Lower lobe of right lung (tissue), 2 donors: Measurements from ENCODE around the gene FBXO42. TPM values are rescaled to one million over a fixed set of nuclear protein-coding genes. Genes with fewer than 3 reads are reported as not detected.
A peak's percentile ranks its signal among the peaks of the same experiment; 100 is the strongest.

Experiments
- ATAC-seq, 2 donors: fragments of 200-7000 bp; cut with Tn5 transposase; one replicate each; pipeline ENCODE4 v1.9.1; 2020 to 2022; ENCODE audit warnings: mild to moderate bottlenecking in 2 of 2, moderate library complexity in 2 of 2
- DNase-seq: peaks from one replicate; pipeline ENCODE4 v3.0.0-alpha.2; 2020
- H3K27ac ChIP-seq: fragments of 200-600 bp; one replicate; pipeline ENCODE4 v1.8.0; 2022
- H3K27me3 ChIP-seq: fragments of 200-600 bp; one replicate; pipeline ENCODE4 v1.8.0; 2022; ENCODE audit warnings: low read depth
- H3K36me3 ChIP-seq: fragments of 200-600 bp; one replicate; pipeline ENCODE4 v1.8.0; 2022; ENCODE audit warnings: mild to moderate bottlenecking
- H3K4me1 ChIP-seq: fragments of 200-600 bp; one replicate; pipeline ENCODE4 v1.8.0; 2022
- H3K4me3 ChIP-seq: fragments of 200-600 bp; one replicate; pipeline ENCODE4 v1.8.0; 2022; ENCODE audit warnings: mild to moderate bottlenecking
- H3K9me3 ChIP-seq: fragments of 200-600 bp; one replicate; pipeline ENCODE4 v1.8.0; 2022
- intact Hi-C: fragments of 100-400 bp; cut with DNase I; formaldehyde crosslinking; loops from one replicate; pipeline ENCODE4 v1.11.0; 2022
- total RNA-seq: library from RNA; stranded (reverse); fragmentation: NEBNext Ultra II Directional; extraction: Animal tissue kit (Norgen Biotek cat#: 25700); gene quantifications from one replicate; pipeline ENCODE4 v1.2.1, GENCODE V29; 2021
- TF ChIP-seq, protein P1 (sequence below): fragments of 200-600 bp; IDR thresholded peaks from one replicate; pipeline ENCODE4 v1.8.0; 2022; ENCODE audit warnings: antibody characterized with exemption, mild to moderate bottlenecking
- donor health status: DM: no; HTN: yes; CAD: no; lungs with severe emphysema.

Gene FBXO42
- total RNA-seq, 1 donor from 2014 or later, result 21.5 TPM

GRCh38 chr1:16208270-16208987, 143.9 kb downstream of the FBXO42 start:
- ATAC-seq (no peak), DNase-seq (no peak)
- Histone ChIP-seq H3K4me1 (peaks cover 27% of the 10 kb centered on the region), H3K9me3 (no peaks in the 10 kb centered on the region), H3K27me3 (no peaks in the 10 kb centered on the region), H3K27ac (no peak overlapping the region), H3K4me3 (no peak overlapping the region), H3K36me3 (peaks cover 13% of the 10 kb centered on the region)
- intact Hi-C loops, result no loop called here
- TF ChIP-seq, protein P1, sequence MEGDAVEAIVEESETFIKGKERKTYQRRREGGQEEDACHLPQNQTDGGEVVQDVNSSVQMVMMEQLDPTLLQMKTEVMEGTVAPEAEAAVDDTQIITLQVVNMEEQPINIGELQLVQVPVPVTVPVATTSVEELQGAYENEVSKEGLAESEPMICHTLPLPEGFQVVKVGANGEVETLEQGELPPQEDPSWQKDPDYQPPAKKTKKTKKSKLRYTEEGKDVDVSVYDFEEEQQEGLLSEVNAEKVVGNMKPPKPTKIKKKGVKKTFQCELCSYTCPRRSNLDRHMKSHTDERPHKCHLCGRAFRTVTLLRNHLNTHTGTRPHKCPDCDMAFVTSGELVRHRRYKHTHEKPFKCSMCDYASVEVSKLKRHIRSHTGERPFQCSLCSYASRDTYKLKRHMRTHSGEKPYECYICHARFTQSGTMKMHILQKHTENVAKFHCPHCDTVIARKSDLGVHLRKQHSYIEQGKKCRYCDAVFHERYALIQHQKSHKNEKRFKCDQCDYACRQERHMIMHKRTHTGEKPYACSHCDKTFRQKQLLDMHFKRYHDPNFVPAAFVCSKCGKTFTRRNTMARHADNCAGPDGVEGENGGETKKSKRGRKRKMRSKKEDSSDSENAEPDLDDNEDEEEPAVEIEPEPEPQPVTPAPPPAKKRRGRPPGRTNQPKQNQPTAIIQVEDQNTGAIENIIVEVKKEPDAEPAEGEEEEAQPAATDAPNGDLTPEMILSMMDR, result no peak

DNA sequence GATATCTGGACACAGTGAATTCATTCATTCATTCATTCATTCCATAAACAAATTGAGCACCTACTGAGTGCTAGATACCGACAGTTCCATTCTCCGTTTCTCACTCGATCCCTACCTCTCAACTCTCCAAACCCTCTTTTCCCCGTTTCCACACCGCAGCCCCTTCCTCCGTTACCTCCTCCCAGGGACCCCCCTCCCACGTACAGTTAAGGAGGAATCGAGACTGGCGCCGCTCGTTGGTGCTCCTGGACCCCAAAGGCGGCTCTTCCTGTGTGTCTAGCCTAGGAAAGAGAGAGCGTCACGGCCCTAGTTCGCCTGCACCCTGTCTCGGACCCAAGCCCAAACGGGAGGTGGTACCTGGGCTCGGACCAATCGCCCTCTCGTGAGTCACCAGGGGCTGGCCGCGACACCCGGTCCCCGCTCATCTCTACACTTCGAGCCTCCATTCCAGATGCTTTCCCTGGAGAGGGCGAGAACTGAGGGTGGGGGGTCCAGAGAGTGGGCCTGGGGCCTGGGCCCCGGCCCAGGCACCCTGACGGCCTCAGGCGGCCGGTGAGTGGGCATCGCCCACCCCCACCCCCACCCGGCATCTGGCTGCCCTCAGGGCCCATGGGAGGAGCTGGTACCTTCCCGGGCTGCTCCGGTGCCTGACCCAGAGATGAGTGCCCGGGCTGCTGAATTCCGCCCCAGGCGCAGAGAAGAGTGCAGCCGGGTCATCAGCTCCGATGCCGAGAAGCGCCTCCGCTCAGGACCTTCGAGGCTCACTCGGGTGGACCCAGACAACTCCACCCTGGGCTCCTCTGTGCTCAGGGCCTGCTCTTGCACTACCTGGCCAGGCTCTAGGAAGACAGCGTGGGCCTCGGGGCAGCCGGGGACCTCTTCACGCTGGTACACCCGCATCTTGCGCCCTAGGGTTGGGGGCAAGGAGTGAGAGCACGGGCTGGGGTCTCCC, 144.7 kb downstream of the FBXO42 start:
- no peak for DNase-seq
- Histone ChIP-seq H3K9me3 (no peaks in the 10 kb centered on the region), H3K27ac (peak overlapping the region; percentile 93), H3K27me3 (no peaks in the 10 kb centered on the region), H3K4me1 (peaks cover 21% of the 10 kb centered on the region), H3K4me3 (peak overlapping the region; percentile 63), H3K36me3 (peaks cover 13% of the 10 kb centered on the region)
- TF ChIP-seq, protein P1, result no peak
- no peak for ATAC-seq
- intact Hi-C loops, result no loop called here

- intact Hi-C loops, result no loop called here
- H3K27me3 ChIP-seq, result no peaks in the 10 kb centered on the region
- peak; percentile 99 for DNase-seq
- peaks cover 21% of the 10 kb centered on the region for H3K36me3 ChIP-seq
- H3K4me3 ChIP-seq, result peak overlapping the region; percentile 63
- H3K27ac ChIP-seq, result peak overlapping the region; percentile 93
- TF ChIP-seq, protein P1, result no peak
- peaks cover 21% of the 10 kb centered on the region for H3K4me1 ChIP-seq
- peak; percentile 96 for ATAC-seq
- H3K9me3 ChIP-seq, result no peaks in the 10 kb centered on the region
Observed at GRCh38 chr1:16206547-16207317, 145.5 kb downstream of the FBXO42 start.

GRCh38 chr1:16205891-16206546, 146.3 kb downstream of the FBXO42 start:
- ATAC-seq (peak; percentile 16 to 34), DNase-seq (no peak)
- peak overlapping the region; percentile 63 for H3K4me3 ChIP-seq
- TF ChIP-seq, protein P1, result no peak
- H3K36me3 ChIP-seq, result peaks cover 26% of the 10 kb centered on the region
- peaks cover 21% of the 10 kb centered on the region for H3K4me1 ChIP-seq
- intact Hi-C loops, result no loop called here
- H3K9me3 ChIP-seq, result no peaks in the 10 kb centered on the region
- H3K27me3 ChIP-seq, result no peaks in the 10 kb centered on the region
- H3K27ac ChIP-seq, result peak overlapping the region; percentile 89

GRCh38 chr1:16205334-16205671, 147.0 kb downstream of the FBXO42 start:
- DNase-seq, result no peak
- H3K27me3 ChIP-seq, result no peaks in the 10 kb centered on the region
- ATAC-seq, result no peak
- no peaks in the 10 kb centered on the region for H3K9me3 ChIP-seq
- H3K4me1 ChIP-seq, result peaks cover 21% of the 10 kb centered on the region
- intact Hi-C loops, result no loop called here
- peak overlapping the region; percentile 89 for H3K27ac ChIP-seq
- TF ChIP-seq, protein P1, result no peak
- H3K36me3 ChIP-seq, result peaks cover 26% of the 10 kb centered on the region
- H3K4me3 ChIP-seq, result no peak overlapping the region
